ENCODE results near the gene LRP1B.

The LRP1B gene

DNA sequence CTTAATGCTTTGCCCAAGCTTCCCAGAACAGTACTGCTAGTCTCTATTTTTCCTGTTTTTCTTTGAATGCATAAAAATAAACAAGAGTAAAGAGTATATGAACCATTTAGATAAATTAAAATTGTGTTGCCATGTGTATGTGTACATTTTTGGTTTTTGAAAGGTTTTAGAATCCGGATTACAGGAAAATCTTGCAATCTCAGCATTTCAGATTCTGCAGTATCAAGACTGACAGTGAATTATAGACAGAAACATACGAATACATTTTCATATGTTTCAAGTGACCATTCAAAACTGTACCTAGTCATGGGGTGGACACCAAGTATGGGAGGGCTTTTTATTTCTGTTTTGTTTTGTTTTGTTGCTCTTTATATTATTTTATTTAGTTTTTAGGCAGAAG lies 604.1 kb downstream of the LRP1B start:
- Histone ChIP-seq H3K27me3 (ENCODE audit: insufficient read depth, low read length, poor library complexity, severe bottlenecking) (no peaks in the 10 kb centered on the region), H3K4me3 (ENCODE audit: low read length, poor library complexity, severe bottlenecking) (no peak overlapping the region), H2AFZ (ENCODE audit: low read length) (no peak overlapping the region), H3K9ac (ENCODE audit: low read depth, low read length, poor library complexity, severe bottlenecking) (no peak overlapping the region), H3K79me2 (ENCODE audit: insufficient read depth, low read length) (no peaks in the 10 kb centered on the region), H3K36me3 (ENCODE audit: insufficient read depth, low read length) (no peaks in the 10 kb centered on the region), H4K20me1 (ENCODE audit: insufficient read depth, low read length, poor library complexity, severe bottlenecking) (no peaks in the 10 kb centered on the region), H3K9me3 (ENCODE audit: insufficient read depth, low read depth, low read length) (no peaks in the 10 kb centered on the region), H3K4me2 (ENCODE audit: low read depth, low read length, poor library complexity, severe bottlenecking) (no peak overlapping the region), H3K4me1 (ENCODE audit: insufficient read depth, low read length, poor library complexity, severe bottlenecking) (no peaks in the 10 kb centered on the region), H3K9me2 (replicated peaks; ENCODE audit: low read depth, low read length) (no peaks in the 10 kb centered on the region), H3F3A (ENCODE audit: low read depth) (no peaks in the 10 kb centered on the region)
- TF ChIP-seq CTCF (conservative IDR thresholded peaks at IDR 0.05; ENCODE audit: low read length), result no peak
- TF ChIP-seq EZH2phosphoT487 (IDR thresholded peaks at IDR 0.05; ENCODE audit: borderline replicate concordance), result no peak

DNA sequence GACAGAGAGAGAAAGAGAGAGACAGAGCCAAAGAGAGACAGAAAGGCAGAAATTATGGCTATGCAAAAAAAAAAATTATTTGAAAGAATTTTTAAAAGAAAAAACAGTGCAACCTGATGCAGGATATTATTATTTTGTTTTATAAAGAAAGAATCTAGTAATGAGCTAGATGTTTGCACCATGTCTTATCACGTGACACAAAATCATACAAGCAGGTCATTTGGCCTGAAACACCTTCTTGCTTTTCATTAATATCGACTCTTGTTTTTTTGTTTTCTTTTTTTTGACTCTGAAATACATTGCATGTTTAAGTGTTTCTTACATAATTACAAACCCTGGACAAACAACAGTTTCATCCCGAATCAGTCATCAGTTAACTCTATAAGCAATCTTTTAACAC lies 606.0 kb downstream of the LRP1B start:
- Histone ChIP-seq H3K4me1 (ENCODE audit: insufficient read depth, low read length, poor library complexity, severe bottlenecking) (no peaks in the 10 kb centered on the region), H3K27me3 (ENCODE audit: insufficient read depth, low read length, poor library complexity, severe bottlenecking) (no peaks in the 10 kb centered on the region), H2AFZ (ENCODE audit: low read length) (no peak overlapping the region), H4K20me1 (ENCODE audit: insufficient read depth, low read length, poor library complexity, severe bottlenecking) (no peaks in the 10 kb centered on the region), H3K36me3 (ENCODE audit: insufficient read depth, low read length) (no peaks in the 10 kb centered on the region), H3K9ac (ENCODE audit: low read depth, low read length, poor library complexity, severe bottlenecking) (no peak overlapping the region), H3K4me2 (ENCODE audit: low read depth, low read length, poor library complexity, severe bottlenecking) (no peak overlapping the region), H3K79me2 (ENCODE audit: insufficient read depth, low read length) (no peaks in the 10 kb centered on the region), H3K4me3 (ENCODE audit: low read length, poor library complexity, severe bottlenecking) (no peak overlapping the region), H3K9me2 (replicated peaks; ENCODE audit: low read depth, low read length) (no peaks in the 10 kb centered on the region), H3K9me3 (ENCODE audit: insufficient read depth, low read depth, low read length) (no peaks in the 10 kb centered on the region), H3F3A (ENCODE audit: low read depth) (no peaks in the 10 kb centered on the region)
- TF ChIP-seq CTCF (conservative IDR thresholded peaks at IDR 0.05; ENCODE audit: low read length) (no peak), EZH2phosphoT487 (IDR thresholded peaks at IDR 0.05; ENCODE audit: borderline replicate concordance) (no peak)

DNA sequence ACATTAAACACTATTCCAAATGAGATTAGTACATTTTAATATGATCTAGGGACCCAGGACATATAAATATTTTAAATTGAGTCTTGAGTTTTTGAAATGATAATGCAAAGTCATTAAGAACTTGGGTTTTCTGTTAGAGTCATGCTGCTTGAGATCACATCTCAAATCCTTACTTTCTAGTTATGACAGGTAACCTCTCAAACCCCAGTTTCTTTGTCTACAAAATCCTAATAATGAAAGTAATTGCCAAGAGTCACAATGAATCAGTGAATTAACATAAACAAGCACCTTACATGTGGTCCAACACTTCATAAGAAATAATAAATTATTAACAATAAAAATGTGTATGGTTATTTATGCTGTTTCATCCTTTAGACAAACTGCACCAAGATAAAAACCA lies 607.6 kb downstream of the LRP1B start:
- H4K20me1 ChIP-seq (ENCODE audit: insufficient read depth, low read length, poor library complexity, severe bottlenecking), result no peaks in the 10 kb centered on the region
- H3K79me2 ChIP-seq (ENCODE audit: insufficient read depth, low read length), result no peaks in the 10 kb centered on the region
- no peak overlapping the region for H3K4me3 ChIP-seq (ENCODE audit: low read length, poor library complexity, severe bottlenecking)
- H3K9me2 ChIP-seq (replicated peaks; ENCODE audit: low read depth, low read length), result no peaks in the 10 kb centered on the region
- no peak overlapping the region for H3K4me2 ChIP-seq (ENCODE audit: low read depth, low read length, poor library complexity, severe bottlenecking)
- no peaks in the 10 kb centered on the region for H3F3A ChIP-seq (ENCODE audit: low read depth)
- TF ChIP-seq CTCF (conservative IDR thresholded peaks at IDR 0.05; ENCODE audit: low read length) (no peak), EZH2phosphoT487 (IDR thresholded peaks at IDR 0.05; ENCODE audit: borderline replicate concordance) (no peak)
- H3K27me3 ChIP-seq (ENCODE audit: insufficient read depth, low read length, poor library complexity, severe bottlenecking), result no peaks in the 10 kb centered on the region
- H2AFZ ChIP-seq (ENCODE audit: low read length), result no peak overlapping the region
- no peaks in the 10 kb centered on the region for H3K36me3 ChIP-seq (ENCODE audit: insufficient read depth, low read length)
- H3K9me3 ChIP-seq (ENCODE audit: insufficient read depth, low read depth, low read length), result no peaks in the 10 kb centered on the region
- H3K4me1 ChIP-seq (ENCODE audit: insufficient read depth, low read length, poor library complexity, severe bottlenecking), result no peaks in the 10 kb centered on the region
- H3K9ac ChIP-seq (ENCODE audit: low read depth, low read length, poor library complexity, severe bottlenecking), result no peak overlapping the region
